SK-N-MC (cell line): ENCODE results near the gene FOXJ1.

ENCODE experiments used
- EZH2 ChIP-seq: fragments of 200-600 bp; sonication (generic); IDR thresholded peaks from one replicate; pipeline ENCODE4 v1.6.1; 2017; ENCODE audit warnings: antibody characterized with exemption
- FOXP2 ChIP-seq: optimal IDR thresholded peaks from 2 replicates; pipeline ENCODE3; 2011; ENCODE audit warnings: mild to moderate bottlenecking, moderate library complexity; ENCODE audit not compliant: insufficient read depth; ENCODE audit errors: extremely low read length, control extremely low read depth
- POLR2AphosphoS5 ChIP-seq: IDR thresholded peaks from 2 replicates; pipeline ENCODE4 v1.6.1; 2012; ENCODE audit warnings: mild to moderate bottlenecking, low read depth, low read length, borderline replicate concordance

DNA sequence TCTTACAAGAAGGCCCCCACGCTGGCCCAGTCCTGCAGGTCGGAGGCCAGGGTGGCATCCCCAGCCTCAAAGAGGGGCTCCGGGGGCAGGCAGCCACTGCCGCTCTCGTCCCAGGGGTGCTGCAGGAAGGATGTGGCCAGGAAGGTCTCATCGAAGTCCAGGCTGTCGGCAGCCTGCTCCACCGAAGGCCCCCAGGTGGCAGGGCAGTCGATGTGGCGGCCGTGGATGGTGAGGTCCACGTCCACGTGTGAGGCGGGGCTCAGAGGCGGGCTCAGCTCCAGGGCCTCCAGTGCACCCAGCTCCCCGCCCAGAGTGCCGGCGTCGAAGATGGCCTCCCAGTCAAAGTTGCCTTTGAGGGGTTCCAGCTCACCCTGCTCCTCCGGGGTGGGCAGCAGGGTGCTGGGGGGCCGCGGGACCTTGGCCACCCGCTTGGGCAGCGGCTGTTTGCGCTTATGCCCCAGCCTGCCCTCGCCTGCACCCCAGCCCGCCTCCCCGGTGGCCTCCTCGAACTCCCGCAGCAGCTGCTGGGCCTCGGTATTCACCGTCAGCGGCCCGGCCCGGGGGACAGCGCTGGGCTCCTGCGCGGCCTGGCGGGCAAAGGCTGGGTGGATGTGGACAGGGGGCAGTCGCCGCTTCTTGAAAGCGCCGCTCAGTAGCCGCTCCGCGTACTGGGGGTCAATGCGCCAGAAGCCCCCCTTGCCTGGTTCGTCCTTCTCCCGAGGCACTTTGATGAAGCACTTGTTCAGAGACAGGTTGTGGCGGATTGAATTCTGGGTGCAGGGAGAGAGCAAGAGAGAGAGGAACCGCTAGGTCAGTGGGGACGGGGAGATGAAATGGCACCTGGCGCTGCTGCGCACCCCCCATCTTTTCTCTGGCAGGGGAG lies 3.5 kb downstream of the FOXJ1 start:
- TF ChIP-seq POLR2AphosphoS5: no peak
- no peak for TF ChIP-seq EZH2
- no peak for TF ChIP-seq FOXP2
